Astrocyte (in vitro differentiated cells and primary cell): Measurements from ENCODE around the gene KRTAP1-1.

Experiments
- EZH2 ChIP-seq: IDR thresholded peaks from 2 replicates; pipeline ENCODE4 v1.6.1; 2012; ENCODE audit warnings: mild to moderate bottlenecking, low read length, inconsistent platforms; ENCODE audit not compliant: insufficient read depth
- TF ChIP-seq, protein P1 (sequence below): IDR thresholded peaks from 2 replicates; pipeline ENCODE4 v1.5.1; 2011; ENCODE audit warnings: low read depth, mild to moderate bottlenecking, inconsistent platforms, low read length, moderate library complexity; ENCODE audit not compliant: insufficient read depth

DNA sequence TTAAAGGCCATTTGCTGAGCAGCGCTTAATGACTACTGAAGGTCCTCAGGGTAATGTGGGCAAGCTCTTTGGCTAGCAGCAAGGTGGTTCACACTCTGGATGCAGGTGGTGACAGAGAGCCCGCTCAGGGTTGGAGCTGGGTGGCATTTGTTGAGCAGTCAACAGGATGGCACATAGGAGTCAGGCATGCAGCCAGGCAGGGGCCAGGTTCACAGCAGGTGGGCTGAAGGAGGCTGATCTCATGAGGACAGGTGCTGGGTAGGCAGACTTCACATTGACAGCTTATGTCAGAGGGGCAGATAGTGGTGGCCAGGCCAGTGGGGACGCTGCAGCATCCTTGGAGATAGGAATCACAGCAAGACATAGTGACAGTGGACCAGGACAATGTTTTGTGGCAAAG, 36.9 kb downstream of the KRTAP1-1 start:
- TF ChIP-seq, protein P1, sequence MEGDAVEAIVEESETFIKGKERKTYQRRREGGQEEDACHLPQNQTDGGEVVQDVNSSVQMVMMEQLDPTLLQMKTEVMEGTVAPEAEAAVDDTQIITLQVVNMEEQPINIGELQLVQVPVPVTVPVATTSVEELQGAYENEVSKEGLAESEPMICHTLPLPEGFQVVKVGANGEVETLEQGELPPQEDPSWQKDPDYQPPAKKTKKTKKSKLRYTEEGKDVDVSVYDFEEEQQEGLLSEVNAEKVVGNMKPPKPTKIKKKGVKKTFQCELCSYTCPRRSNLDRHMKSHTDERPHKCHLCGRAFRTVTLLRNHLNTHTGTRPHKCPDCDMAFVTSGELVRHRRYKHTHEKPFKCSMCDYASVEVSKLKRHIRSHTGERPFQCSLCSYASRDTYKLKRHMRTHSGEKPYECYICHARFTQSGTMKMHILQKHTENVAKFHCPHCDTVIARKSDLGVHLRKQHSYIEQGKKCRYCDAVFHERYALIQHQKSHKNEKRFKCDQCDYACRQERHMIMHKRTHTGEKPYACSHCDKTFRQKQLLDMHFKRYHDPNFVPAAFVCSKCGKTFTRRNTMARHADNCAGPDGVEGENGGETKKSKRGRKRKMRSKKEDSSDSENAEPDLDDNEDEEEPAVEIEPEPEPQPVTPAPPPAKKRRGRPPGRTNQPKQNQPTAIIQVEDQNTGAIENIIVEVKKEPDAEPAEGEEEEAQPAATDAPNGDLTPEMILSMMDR = no peak
- TF ChIP-seq EZH2 = no peak
